ENCODE measurements around the gene SLC38A3.

The SLC38A3 gene

GRCh38 chr3:50168388-50168787 is 36.7 kb upstream of the SLC38A3 start:
- H3K18ac ChIP-seq (ENCODE audit: low read length) = no peak overlapping the region
- no peak for DNase-seq
- H3K27ac ChIP-seq (ENCODE audit: low read depth, low read length) = no peak overlapping the region
- no peak overlapping the region for H4K12ac ChIP-seq (ENCODE audit: low read depth, low read length)
- H2AK5ac ChIP-seq (ENCODE audit: low read length) = no peak overlapping the region
- no peak overlapping the region for H4K91ac ChIP-seq (ENCODE audit: low read depth, low read length)
- H3K4me2 ChIP-seq (ENCODE audit: low read length) = no peak overlapping the region
- no peak overlapping the region for H2AFZ ChIP-seq (ENCODE audit: insufficient read depth, low read length, poor library complexity)
- H4K8ac ChIP-seq (ENCODE audit: low read depth, low read length) = no peak overlapping the region
- no peak overlapping the region for H2BK5ac ChIP-seq (ENCODE audit: low read depth, low read length, poor library complexity)
- H3K79me2 ChIP-seq (ENCODE audit: control insufficient read depth, insufficient read depth, low read length, poor library complexity) = no peaks in the 10 kb centered on the region
- H3K4ac ChIP-seq (ENCODE audit: low read depth, low read length) = no peak overlapping the region
- H2BK12ac ChIP-seq (ENCODE audit: low read length) = no peak overlapping the region
- H3K27me3 ChIP-seq (ENCODE audit: insufficient read depth, low read length) = no peaks in the 10 kb centered on the region
- H3K36me3 ChIP-seq (ENCODE audit: control insufficient read depth in 1 of 2, insufficient read depth in 2 of 2, low read length in 2 of 2) = peaks cover 2 to 4% of the 10 kb centered on the region in 2 experiments
- no peak overlapping the region for H3K14ac ChIP-seq (ENCODE audit: low read length)
- H3K9ac ChIP-seq (ENCODE audit: low read length) = no peak overlapping the region
- no peak overlapping the region for H3K4me3 ChIP-seq (ENCODE audit: low read depth, low read length)
- H3K79me1 ChIP-seq (ENCODE audit: low read length) = peaks cover 2% of the 10 kb centered on the region
- H3K23ac ChIP-seq (ENCODE audit: low read length) = no peak overlapping the region
- H2BK120ac ChIP-seq (ENCODE audit: insufficient read depth, low read length, poor library complexity) = no peak overlapping the region
- WGBS (ENCODE audit: extremely low coverage, insufficient coverage, insufficient read length) = no CpG with 5 or more reads among the region's 9 CpGs
- peaks cover 1% of the 10 kb centered on the region for H3K9me3 ChIP-seq (ENCODE audit: insufficient read depth, low read depth, low read length)
- peaks cover 13 to 16% of the 10 kb centered on the region in 2 experiments for H3K4me1 ChIP-seq (ENCODE audit: control insufficient read depth in 1 of 2, insufficient read depth in 2 of 2, low read length in 2 of 2)

GRCh38 chr3:50168791-50169190 is 36.3 kb upstream of the SLC38A3 start:
- no peak overlapping the region for H3K4me2 ChIP-seq (ENCODE audit: low read length)
- DNase-seq = no peak
- H3K14ac ChIP-seq (ENCODE audit: low read length) = no peak overlapping the region
- H3K79me2 ChIP-seq (ENCODE audit: control insufficient read depth, insufficient read depth, low read length, poor library complexity) = no peaks in the 10 kb centered on the region
- H2BK120ac ChIP-seq (ENCODE audit: insufficient read depth, low read length, poor library complexity) = no peak overlapping the region
- no peak overlapping the region for H3K9ac ChIP-seq (ENCODE audit: low read length)
- peaks cover 13 to 16% of the 10 kb centered on the region in 2 experiments for H3K4me1 ChIP-seq (ENCODE audit: control insufficient read depth in 1 of 2, insufficient read depth in 2 of 2, low read length in 2 of 2)
- H3K27ac ChIP-seq (ENCODE audit: low read depth, low read length) = no peak overlapping the region
- H3K79me1 ChIP-seq (ENCODE audit: low read length) = peaks cover 2% of the 10 kb centered on the region
- peaks cover 1% of the 10 kb centered on the region for H3K9me3 ChIP-seq (ENCODE audit: insufficient read depth, low read depth, low read length)
- H3K18ac ChIP-seq (ENCODE audit: low read length) = no peak overlapping the region
- no peak overlapping the region for H3K4me3 ChIP-seq (ENCODE audit: low read depth, low read length)
- H4K8ac ChIP-seq (ENCODE audit: low read depth, low read length) = no peak overlapping the region
- H2BK5ac ChIP-seq (ENCODE audit: low read depth, low read length, poor library complexity) = no peak overlapping the region
- H4K12ac ChIP-seq (ENCODE audit: low read depth, low read length) = no peak overlapping the region
- H3K36me3 ChIP-seq (ENCODE audit: control insufficient read depth in 1 of 2, insufficient read depth in 2 of 2, low read length in 2 of 2) = peaks cover 5 to 7% of the 10 kb centered on the region in 2 experiments
- H2AFZ ChIP-seq (ENCODE audit: insufficient read depth, low read length, poor library complexity) = no peak overlapping the region
- no peak overlapping the region for H4K91ac ChIP-seq (ENCODE audit: low read depth, low read length)
- no peak overlapping the region for H3K23ac ChIP-seq (ENCODE audit: low read length)
- no peak overlapping the region for H3K4ac ChIP-seq (ENCODE audit: low read depth, low read length)
- WGBS (ENCODE audit: extremely low coverage, insufficient coverage, insufficient read length) = no CpG with 5 or more reads among the region's 6 CpGs
- H3K27me3 ChIP-seq (ENCODE audit: insufficient read depth, low read length) = no peaks in the 10 kb centered on the region
- no peak overlapping the region for H2BK12ac ChIP-seq (ENCODE audit: low read length)
- H2AK5ac ChIP-seq (ENCODE audit: low read length) = no peak overlapping the region

GRCh38 chr3:50169232-50169832 is 35.7 kb upstream of the SLC38A3 start:
- no peak overlapping the region for H4K91ac ChIP-seq (ENCODE audit: low read depth, low read length)
- no peak overlapping the region for H2AFZ ChIP-seq (ENCODE audit: insufficient read depth, low read length, poor library complexity)
- H3K36me3 ChIP-seq (ENCODE audit: control insufficient read depth in 1 of 2, insufficient read depth in 2 of 2, low read length in 2 of 2) = peaks cover 9 to 12% of the 10 kb centered on the region in 2 experiments
- H3K79me1 ChIP-seq (ENCODE audit: low read length) = peaks cover 2% of the 10 kb centered on the region
- H3K79me2 ChIP-seq (ENCODE audit: control insufficient read depth, insufficient read depth, low read length, poor library complexity) = no peaks in the 10 kb centered on the region
- no peak for DNase-seq
- no peak overlapping the region for H2BK12ac ChIP-seq (ENCODE audit: low read length)
- H2BK5ac ChIP-seq (ENCODE audit: low read depth, low read length, poor library complexity) = no peak overlapping the region
- no peak overlapping the region for H4K12ac ChIP-seq (ENCODE audit: low read depth, low read length)
- no peak overlapping the region for H2BK120ac ChIP-seq (ENCODE audit: insufficient read depth, low read length, poor library complexity)
- H2AK5ac ChIP-seq (ENCODE audit: low read length) = no peak overlapping the region
- H3K14ac ChIP-seq (ENCODE audit: low read length) = no peak overlapping the region
- H3K27me3 ChIP-seq (ENCODE audit: insufficient read depth, low read length) = no peaks in the 10 kb centered on the region
- H3K23ac ChIP-seq (ENCODE audit: low read length) = no peak overlapping the region
- H3K27ac ChIP-seq (ENCODE audit: low read depth, low read length) = no peak overlapping the region
- peaks cover 1% of the 10 kb centered on the region for H3K9me3 ChIP-seq (ENCODE audit: insufficient read depth, low read depth, low read length)
- H3K4me2 ChIP-seq (ENCODE audit: low read length) = no peak overlapping the region
- H3K9ac ChIP-seq (ENCODE audit: low read length) = no peak overlapping the region
- no peak overlapping the region for H3K4ac ChIP-seq (ENCODE audit: low read depth, low read length)
- no peak overlapping the region for H4K8ac ChIP-seq (ENCODE audit: low read depth, low read length)
- H3K4me3 ChIP-seq (ENCODE audit: low read depth, low read length) = no peak overlapping the region
- peaks cover 13 to 16% of the 10 kb centered on the region in 2 experiments for H3K4me1 ChIP-seq (ENCODE audit: control insufficient read depth in 1 of 2, insufficient read depth in 2 of 2, low read length in 2 of 2)
- no CpG with 5 or more reads among the region's 11 CpGs for whole genome bisulfite sequencing (ENCODE audit: extremely low coverage, insufficient coverage, insufficient read length)
- no peak overlapping the region for H3K18ac ChIP-seq (ENCODE audit: low read length)

GRCh38 chr3:50169858-50170257 is 35.2 kb upstream of the SLC38A3 start:
- Histone ChIP-seq H4K12ac (ENCODE audit: low read depth, low read length) (no peak overlapping the region), H3K27ac (ENCODE audit: low read depth, low read length) (no peak overlapping the region), H3K14ac (ENCODE audit: low read length) (no peak overlapping the region)

More at GRCh38 chr3:50169858-50170257, 35.2 kb upstream of the SLC38A3 start:
- Histone ChIP-seq H3K36me3 (ENCODE audit: control insufficient read depth in 1 of 2, insufficient read depth in 2 of 2, low read length in 2 of 2) (peaks cover 12 to 15% of the 10 kb centered on the region in 2 experiments), H3K18ac (ENCODE audit: low read length) (no peak overlapping the region), H3K4me2 (ENCODE audit: low read length) (no peak overlapping the region), H3K23ac (ENCODE audit: low read length) (no peak overlapping the region), H3K4me3 (ENCODE audit: low read depth, low read length) (no peak overlapping the region), H4K91ac (ENCODE audit: low read depth, low read length) (no peak overlapping the region), H2BK5ac (ENCODE audit: low read depth, low read length, poor library complexity) (no peak overlapping the region), H3K9me3 (ENCODE audit: insufficient read depth, low read depth, low read length) (peaks cover 1% of the 10 kb centered on the region), H3K79me2 (ENCODE audit: control insufficient read depth, insufficient read depth, low read length, poor library complexity) (no peaks in the 10 kb centered on the region), H2BK120ac (ENCODE audit: insufficient read depth, low read length, poor library complexity) (no peak overlapping the region), H2AK5ac (ENCODE audit: low read length) (no peak overlapping the region), H4K8ac (ENCODE audit: low read depth, low read length) (no peak overlapping the region), H2AFZ (ENCODE audit: insufficient read depth, low read length, poor library complexity) (no peak overlapping the region), H3K4ac (ENCODE audit: low read depth, low read length) (no peak overlapping the region), H3K27me3 (ENCODE audit: insufficient read depth, low read length) (no peaks in the 10 kb centered on the region), H3K9ac (ENCODE audit: low read length) (no peak overlapping the region), H3K79me1 (ENCODE audit: low read length) (peaks cover 2% of the 10 kb centered on the region), H3K4me1 (ENCODE audit: control insufficient read depth in 1 of 2, insufficient read depth in 2 of 2, low read length in 2 of 2) (peaks cover 13 to 16% of the 10 kb centered on the region in 2 experiments), H2BK12ac (ENCODE audit: low read length) (no peak overlapping the region)
- no CpG with 5 or more reads among the region's 1 CpG for WGBS (ENCODE audit: extremely low coverage, insufficient coverage, insufficient read length)
- no peak for DNase-seq
